CD1c-positive myeloid dendritic cell (primary cell): ENCODE results near the gene MAGED2.
"Not testable (repeated sequence)": the region's sequence is repeated elsewhere in the genome, so short reads cannot be mapped to it uniquely, and the experiment has no call there.

Experiments
- DNase-seq: peaks from one replicate; pipeline ENCODE4 v3.0.0-alpha.2; 2016; ENCODE audit errors: extremely low spot score

The MAGED2 gene

GRCh38 chrX:54818221-54818620 lies 10.7 kb downstream of the MAGED2 start:
- no peak for DNase-seq

GRCh38 chrX:54819201-54819600 lies 11.7 kb downstream of the MAGED2 start:
- DNase-seq = no peak

- no peak for DNase-seq
Observed at GRCh38 chrX:54820737-54821136, 13.2 kb downstream of the MAGED2 start.

- no peak for DNase-seq
Observed at GRCh38 chrX:54821310-54821709, 13.8 kb downstream of the MAGED2 start.

- DNase-seq = no peak
Observed at GRCh38 chrX:54824195-54824594, 16.6 kb downstream of the MAGED2 start.

GRCh38 chrX:54824722-54825121 lies 17.2 kb downstream of the MAGED2 start:
- no peak for DNase-seq

GRCh38 chrX:54825716-54826438 lies 18.3 kb downstream of the MAGED2 start:
- no peak for DNase-seq

- no peak for DNase-seq
Observed at GRCh38 chrX:54826598-54826997, 19.1 kb downstream of the MAGED2 start.

GRCh38 chrX:54838583-54838982 lies 31.0 kb downstream of the MAGED2 start:
- DNase-seq = no peak

GRCh38 chrX:54841184-54841874 lies 33.8 kb downstream of the MAGED2 start:
- not testable (repeated sequence) for DNase-seq

GRCh38 chrX:54842607-54843006 lies 35.1 kb downstream of the MAGED2 start:
- no peak for DNase-seq

GRCh38 chrX:54843050-54843449 lies 35.5 kb downstream of the MAGED2 start:
- DNase-seq = no peak

GRCh38 chrX:54847700-54848099 lies 40.2 kb downstream of the MAGED2 start:
- DNase-seq = not testable (repeated sequence)

- no peak for DNase-seq
Observed at GRCh38 chrX:54865208-54865607, 57.7 kb downstream of the MAGED2 start.
